HG03571 (cell line): ENCODE data around the gene PDE7B.

Experiments
- ATAC-seq: cut with Tn5 transposase; IDR thresholded peaks from one replicate; pipeline ENCODE4 v1.9.1; 2021; ENCODE audit not compliant: unreplicated experiment

The PDE7B gene

DNA sequence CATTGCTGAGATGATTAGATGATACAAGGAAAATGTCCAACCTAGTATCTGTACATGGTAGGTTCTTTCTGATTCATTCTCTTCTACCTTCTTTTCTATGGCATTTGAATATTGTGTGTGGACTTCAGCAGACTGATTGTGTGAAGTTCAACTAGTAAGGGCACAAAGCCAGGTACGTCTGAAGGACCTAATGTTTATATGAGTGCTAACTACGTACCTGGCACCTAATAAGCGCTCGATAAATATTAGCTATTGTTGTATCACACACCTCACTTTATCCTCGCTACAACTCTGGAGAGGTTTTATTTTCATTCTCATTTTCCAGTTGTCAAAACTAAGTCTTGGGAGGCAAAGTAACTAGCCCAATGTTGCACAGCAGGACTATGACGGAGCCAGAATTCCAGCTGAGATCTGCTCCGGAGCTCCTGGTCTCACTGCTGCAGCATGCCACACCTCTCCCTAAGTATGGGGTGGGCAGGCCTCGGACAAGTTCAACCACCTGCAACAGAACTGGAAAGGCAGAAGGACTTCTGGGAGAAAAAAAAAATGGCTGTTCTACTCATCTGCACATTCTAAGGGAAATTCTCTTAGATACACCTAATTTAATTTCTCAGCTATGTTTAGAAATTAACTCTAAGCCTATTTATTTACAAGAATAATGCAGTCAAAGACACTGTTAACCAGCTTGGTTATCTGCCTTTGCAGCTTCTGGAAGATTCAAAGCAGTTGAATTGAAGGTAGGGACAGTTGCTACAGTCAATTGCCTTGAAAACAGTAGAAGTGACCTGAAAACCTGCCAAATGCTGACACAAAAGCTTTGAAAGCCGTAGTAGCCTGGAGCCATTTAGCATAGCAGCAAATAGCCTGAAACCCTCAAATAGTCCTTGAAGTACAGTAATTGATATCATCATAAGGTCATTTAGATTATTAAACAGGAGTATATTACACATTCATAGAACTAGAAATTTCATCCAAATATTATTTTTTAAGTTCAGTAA, 165.0 kb downstream of the PDE7B start:
- no peak for ATAC-seq

DNA sequence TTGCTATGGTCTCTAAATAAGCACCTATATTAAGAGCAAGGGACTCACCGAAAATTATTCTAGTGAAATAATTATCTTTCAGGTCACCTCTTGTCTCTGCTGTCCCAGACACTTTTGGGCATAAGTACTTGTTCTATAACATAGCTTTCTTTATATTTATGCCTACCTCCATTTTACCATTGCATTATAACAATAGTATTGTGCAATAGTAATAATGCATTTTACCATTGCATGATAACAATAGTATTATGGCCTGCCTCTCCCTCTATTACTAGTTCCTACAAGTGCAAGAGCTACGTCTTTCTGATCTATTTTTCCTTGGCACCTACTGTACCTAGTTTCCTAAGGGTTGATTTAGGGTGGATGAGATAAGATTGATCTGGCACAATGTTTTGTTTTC, 169.2 kb downstream of the PDE7B start:
- no peak for ATAC-seq

DNA sequence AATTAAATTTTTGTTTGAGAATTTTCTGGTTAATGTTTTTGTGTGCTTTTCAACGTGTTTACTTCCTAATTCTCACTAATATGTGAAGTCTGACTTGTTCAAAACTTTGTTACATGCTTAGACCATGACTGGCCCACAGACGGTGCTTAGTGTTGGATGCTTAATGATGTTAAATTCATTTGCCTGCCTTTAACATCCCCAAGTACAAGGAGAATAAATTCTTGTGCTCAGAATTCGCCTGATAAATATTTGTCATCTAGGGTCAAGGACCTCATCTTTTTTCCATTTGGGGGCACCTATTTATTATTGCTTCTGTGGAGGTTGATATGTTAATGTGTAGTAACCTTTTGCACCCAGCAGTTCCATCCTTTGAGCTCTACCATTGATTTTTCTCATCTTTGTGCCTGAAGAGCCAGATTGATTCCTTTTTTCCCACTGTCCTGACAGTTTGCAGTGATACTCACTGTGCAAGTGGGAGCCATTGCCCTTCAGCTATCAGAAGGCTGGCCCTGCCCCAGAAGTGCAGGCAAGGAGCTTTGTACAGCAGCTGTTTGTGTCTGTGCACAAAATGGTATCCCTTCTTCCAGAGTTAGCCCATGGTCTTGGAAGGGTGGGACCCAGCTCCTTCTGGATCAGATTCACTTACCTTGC, 170.8 kb downstream of the PDE7B start:
- no peak for ATAC-seq

DNA sequence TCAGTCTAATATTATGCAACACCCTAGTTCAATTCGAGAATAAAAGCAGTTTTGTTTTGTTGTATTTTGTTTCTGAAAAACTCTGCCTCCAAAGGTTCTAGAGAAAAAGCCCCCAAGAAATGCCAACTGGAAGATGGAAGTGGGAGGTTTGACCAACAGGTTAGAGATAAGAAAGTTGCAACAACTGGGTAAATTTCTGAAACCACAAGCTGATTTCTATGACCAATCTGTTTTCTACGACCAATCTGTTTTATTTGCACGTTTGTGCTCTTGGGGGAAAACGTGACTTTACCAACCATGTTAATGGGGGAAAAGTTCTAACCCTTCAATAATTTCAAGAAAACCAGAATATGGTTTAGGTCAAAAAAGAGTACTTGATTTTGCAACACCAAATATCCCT, 173.2 kb downstream of the PDE7B start:
- no peak for ATAC-seq

DNA sequence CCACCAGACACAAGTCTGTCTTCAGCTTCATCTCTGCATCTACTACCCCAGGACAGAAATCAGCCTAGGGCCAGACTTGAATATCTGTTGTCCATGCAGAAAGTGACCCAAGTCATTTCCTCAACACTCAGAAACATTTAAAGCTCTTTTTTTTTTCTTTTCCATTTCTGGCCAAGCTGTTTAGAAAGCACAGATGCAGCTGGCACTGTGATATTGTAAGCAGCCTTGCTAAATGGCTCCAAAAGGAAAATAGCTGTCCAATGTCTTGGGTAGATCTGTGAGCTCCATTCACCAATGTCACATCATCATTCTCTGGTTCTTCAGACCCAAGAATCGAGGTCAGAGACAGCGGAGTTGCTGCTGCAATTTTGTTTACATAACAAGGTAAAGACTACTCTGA, 174.2 kb downstream of the PDE7B start:
- no peak for ATAC-seq

DNA sequence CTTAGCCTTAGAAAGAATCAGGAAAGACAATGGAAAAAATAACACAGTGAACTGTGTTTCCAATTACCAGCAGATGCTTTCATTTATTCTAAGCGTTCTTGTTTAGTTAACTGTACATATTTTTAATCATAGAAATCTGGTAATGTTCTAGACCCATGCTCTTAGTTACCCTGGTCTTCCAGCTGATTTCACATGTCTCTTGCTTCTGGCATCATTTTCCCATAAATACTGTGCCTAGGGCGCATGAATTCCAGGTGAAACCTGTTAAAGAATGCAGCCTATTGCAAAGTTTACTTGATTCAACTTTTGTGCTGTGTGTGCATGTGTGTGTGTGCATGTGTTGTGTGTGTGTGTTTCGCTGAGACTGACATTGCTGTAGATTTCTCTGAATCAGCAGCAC, 178.6 kb downstream of the PDE7B start:
- no peak for ATAC-seq

DNA sequence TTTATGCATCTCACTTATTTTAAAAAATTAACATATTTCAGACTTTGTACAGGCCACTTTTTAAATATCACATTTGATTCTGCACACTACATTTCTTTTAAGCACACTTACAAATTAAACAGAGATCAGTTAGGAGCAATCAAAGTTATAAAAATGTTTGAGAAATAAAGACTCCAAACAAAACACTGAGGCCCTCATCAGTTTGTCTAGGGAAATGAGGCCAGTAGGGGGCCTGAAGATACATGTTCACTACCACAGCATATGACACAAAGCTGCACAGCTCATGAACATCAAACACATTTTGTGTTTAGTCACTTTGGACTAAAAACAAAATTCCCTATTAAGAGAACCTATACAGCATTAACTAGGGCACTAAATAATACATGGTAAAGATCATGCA, 180.5 kb downstream of the PDE7B start:
- ATAC-seq, result no peak

DNA sequence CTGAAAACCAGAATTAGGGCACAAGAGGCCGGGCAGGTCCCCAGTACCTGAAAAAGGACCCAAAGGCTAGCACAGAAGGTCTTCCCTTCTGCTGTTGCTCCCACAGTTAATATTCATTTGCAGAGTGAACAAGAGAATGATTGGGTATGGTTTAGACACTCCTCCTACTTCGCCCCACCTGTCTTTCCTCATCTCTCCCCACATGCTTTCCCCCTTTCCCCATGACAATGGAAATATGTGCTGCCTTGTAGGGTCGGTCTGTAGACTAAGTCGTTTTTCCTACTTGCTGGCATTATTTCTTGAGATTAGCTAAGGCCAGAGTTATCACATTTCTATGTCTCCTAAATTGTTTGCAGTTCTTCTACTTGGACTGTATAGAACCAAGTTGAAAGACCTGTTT, 181.9 kb downstream of the PDE7B start:
- no peak for ATAC-seq

DNA sequence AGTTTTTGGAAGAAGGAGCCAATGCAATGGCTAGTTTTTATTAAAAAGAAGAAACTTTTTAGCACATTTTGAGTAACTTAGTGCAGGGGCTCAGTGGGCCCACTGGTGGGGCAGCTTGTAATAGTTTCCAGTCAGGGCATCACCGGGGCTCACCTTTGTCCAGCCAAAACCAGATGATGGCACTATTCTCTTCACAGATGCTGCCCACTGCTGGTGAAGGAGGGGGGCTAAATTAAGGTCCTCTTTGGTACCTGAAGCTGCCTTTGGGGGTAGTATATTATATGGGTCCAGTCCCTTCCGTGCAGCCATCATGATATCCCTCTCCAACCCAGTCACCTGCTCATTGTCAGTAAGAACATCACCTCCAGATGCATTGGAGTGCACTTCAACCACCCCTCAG, 182.9 kb downstream of the PDE7B start:
- ATAC-seq, result no peak

DNA sequence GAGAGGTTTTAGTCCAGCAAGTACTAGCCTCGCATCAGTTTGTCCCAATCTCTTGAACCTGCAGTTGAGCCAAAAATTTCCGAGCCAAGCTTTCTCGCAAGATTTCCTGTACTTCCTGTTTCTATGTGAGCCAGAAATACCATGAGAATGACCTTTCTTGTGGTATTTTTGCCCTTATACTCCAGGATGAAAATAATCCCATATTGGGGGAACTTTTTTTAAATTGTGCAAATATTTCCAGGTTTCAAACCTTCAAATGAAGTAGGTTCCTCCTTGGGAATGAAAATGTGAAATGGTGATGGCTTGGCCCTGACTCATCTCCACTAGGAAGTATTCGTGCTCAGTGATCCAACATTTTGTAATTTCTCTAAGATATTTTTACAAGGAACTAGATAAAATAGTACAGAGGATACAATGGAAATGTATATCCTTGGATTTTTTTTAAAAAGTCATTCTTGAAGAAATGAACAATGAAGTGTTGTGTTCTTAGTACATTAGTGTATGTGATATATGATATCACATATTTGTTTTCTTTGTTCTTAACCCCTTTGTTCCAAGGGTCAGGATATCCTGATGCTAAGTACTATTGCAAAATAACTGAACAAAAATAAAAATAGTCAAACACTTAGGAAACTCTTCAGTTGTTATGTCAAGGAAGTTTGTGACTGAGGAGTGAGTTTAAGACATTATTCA, 184.0 kb downstream of the PDE7B start:
- no peak for ATAC-seq

DNA sequence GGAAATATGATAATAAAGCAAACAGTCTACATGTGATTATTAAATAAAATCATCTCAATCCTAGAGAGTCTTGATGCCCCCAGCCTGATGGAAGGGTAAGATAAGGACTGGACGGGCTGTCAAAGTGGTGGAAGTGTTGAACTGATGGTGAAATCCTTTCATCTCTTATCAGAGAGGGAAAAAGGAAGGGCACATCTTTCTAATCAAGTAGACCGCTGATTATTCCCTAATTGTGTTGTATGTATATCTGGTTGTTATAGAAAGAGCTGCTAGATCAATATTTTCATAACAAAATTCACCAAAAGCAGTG, 184.5 kb downstream of the PDE7B start:
- no peak for ATAC-seq

DNA sequence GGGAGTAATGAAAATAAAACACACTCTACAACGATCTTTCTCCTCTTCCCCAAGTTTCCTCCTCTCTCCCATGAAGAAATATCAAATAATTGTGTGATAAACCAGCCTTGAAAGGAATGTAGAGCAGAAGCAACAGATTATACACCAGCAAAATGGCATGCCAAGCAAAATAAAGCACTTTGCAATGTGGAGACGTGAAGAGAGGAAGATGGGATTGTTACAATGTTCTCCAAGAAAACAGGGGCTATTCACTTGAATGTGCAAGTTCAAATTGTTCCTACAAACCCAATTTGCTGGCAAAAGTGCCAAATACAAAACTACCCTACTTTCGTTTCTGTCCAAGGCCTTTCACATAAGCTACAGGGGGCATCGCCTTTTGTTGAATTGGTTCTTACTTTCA, 185.1 kb downstream of the PDE7B start:
- no peak for ATAC-seq

DNA sequence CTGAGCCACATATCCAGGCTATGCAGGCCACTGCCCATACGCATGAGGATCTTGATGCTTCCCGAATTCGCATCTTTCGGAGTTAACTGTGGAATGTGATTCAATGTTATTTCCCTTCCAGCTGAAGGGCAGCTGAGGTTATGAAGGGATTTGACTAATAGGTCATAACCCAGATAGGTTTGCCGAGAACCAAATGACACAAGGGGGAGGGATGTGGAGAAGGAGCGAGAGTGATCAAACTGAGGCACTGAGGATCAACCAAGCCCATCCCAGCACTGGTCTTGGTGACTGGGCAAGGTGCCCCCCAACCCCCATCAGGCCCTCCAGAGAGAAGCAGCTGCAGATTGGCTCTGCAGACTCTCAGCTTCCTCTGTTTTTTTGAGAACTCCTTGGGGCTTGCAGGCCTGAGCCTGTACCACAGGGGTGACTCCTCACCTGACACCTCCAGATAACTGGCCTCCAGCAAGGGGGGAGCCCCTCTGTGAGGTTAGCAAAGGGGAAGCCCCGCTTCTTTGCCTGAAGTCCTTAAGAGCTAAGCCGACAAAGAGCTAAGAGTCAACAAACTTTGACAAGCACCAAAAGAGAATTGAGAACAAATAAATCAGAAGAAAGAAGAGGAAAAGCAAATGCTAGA, 185.9 kb downstream of the PDE7B start:
- no peak for ATAC-seq

DNA sequence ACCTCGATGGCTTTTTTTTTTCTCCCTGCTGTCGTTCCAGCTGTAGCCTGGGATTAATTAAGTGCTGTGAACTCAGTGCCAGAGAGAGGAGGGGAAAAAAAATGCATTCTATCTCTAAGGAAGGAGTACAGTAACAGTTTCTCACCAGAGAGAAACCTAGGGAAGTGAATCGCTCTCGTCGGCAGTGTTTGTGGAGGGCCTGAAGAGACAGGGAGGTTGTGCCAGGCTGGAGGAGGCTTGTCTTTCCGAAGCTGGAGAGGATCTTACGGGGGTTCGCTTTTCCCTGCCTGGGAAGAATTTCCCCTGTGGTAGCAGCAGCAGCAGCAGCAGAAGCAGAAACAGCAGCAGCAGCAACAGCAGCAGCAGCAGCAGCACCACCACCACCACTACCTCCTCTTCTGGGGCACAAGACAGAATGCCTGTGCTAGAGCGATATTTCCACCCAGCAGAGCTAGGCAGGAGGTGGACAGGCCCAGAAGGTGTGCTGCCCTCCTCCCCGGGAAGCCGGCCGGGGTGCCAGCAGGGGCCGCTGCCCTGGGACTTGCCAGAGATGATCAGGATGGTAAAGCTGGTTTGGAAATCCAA, 186.5 kb downstream of the PDE7B start:
- ATAC-seq, result no peak

DNA sequence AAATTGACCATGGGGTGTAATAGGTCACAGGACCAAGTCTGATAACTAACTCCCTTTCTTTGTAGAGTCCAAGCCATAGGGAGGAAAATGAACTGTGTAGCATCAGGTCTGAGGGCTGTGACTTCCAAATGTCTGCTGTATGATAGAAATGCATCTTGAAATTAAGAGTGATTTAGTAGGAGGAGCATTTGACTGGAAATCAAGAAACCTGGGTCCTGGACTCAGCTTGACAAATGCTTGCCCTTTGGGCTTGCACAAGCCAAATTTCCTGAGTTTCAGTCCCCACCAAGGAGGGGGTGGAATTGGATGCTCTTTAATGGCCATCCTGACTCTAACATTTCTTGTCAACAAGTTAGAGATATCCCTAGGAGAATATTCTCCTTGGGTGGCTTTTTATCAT, 187.0 kb downstream of the PDE7B start:
- ATAC-seq, result no peak

DNA sequence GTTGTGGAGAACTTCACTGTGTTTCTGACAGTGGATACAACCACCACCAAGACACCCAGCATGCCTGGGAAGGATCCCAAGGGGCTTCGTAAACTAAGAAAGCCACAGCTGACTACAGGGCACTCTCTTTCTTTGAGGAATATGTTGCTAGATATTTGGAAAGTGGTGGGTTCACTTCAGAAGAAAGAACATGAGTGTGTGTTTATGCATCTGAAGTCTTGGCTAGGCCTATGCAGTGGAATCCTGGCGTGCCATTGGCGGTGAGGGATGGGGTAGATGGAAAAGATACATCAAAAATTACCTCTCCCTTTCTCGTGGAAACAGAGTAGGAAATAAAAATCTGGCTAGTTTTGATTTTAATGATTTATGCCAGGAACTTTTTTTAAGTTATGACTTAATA, 187.7 kb downstream of the PDE7B start:
- ATAC-seq, result no peak

DNA sequence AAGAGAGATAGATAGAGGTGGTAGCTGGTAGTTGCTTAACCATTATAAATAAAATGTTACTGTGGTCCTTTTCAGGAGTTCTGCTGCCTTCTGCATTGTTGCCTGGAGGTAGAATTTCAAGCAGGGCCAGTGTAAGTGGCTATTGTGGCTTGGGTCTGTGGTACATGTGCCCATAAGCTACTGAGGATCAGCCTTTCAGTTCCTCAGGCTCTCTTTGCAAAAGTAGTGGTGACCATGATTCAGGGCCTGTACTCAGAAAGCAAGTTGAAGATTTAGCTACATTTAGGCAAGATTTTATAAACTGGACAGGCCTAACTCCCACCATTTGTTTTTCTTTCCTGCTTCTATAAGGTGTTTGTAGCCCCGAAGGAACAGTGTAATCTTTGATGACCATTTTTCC, 199.0 kb downstream of the PDE7B start:
- no peak for ATAC-seq

DNA sequence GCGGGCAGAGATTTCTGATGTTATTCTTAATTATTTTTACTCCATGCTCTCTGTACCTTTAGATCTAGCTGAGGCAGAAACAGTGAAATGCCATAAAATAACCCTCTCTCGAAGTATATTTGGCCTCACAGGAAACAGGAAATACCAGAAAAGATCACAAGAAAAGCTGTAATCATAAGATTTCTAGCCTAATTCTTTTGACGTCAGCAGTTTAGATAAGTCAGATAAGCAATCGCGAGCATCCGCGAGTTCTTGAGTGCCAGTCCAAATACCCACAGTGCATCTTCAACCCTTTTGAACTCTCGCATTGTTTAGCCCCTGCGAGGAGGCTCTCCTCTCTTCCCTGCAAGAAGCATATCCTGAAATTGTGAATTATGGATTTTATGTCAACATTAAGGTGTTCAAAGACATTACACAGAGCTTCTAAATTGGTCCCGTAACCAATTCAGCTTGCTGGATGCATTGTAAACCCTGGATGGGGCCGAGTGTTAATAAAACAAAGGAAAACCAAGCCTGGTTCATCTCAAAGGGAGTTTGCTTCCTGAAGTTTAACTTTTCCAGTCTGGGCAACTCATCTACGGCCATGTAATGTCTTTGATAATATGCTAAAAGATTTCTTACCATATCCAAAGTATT, 199.8 kb downstream of the PDE7B start:
- no peak for ATAC-seq

DNA sequence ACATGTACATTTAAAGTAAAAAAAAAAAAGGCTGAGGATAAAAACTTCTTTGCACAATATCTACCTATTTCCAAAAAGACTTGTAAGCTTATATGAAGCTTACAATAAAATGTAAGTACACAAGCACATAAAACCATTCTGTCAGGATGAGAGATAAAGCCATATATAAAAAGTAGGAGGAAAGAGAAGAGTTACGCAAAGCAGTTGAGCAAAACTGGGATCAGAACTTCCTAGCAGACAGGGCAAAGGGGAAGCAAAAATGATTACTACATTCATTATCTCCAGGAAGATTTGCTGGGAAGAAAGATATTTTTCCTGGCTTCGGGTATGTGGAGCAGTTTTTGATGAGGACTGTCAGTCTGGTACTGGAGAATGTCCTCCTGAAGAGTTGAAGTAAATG, 200.5 kb downstream of the PDE7B start:
- ATAC-seq, result no peak

DNA sequence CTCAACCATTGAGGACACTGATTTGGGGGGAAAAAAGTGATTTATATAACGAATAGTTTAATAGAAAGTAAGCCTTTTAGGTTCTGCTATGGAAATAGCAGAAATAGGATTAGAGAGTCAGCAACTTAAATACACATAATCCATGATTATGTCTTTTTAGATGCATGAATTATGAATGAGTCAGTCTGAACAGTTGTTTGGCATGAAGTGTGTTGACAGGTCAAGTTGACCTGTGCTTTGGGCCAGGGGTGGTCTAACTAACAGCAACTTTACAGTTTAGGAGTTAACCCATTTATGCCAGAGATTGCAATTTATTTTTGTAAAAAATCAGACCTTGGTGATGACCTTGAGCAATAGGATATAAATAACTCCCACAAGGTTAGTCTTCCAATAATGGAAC, 207.4 kb downstream of the PDE7B start:
- ATAC-seq, result no peak

DNA sequence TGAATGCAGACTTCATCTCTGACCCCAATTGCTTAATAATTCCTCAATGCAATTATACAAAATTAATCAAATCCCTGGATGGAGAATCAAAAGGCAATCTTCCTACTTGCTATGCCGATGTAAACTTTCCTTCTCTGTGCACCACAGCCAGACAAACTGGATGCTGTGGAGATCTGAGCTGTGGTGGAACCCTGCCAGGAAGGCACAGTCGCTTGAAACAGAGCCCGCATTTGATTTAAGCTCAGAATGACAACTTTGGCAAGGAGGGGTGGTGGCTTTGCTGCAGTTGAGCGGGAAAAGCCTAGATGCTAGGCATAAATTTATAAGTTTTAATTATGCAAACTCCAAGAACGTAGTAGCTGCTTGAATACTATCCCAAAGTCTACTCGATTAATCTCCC, 207.8 kb downstream of the PDE7B start:
- ATAC-seq, result no peak
